GM12875 (cell line): ENCODE results near the gene ELF2.
"Not testable (repeated sequence)": the region's sequence is repeated elsewhere in the genome, so short reads cannot be mapped to it uniquely, and the experiment has no call there.

Source experiments
- H3K4me3 ChIP-seq: one replicate; pipeline ENCODE4 v1.5.1; 2011; ENCODE audit warnings: low read depth, low read length, control low read depth
- CTCF ChIP-seq: IDR thresholded peaks from 2 replicates; pipeline ENCODE4 v1.5.1; 2011; ENCODE audit warnings: low read depth, mild to moderate bottlenecking, control low read depth, inconsistent platforms, low read length, moderate library complexity, borderline replicate concordance; ENCODE audit not compliant: insufficient read depth

The ELF2 gene

GRCh38 chr4:139200506-139200905 is 23.5 kb upstream of the ELF2 start:
- no peak overlapping the region for H3K4me3 ChIP-seq
- no peak for TF ChIP-seq CTCF

GRCh38 chr4:139200102-139200501 is 23.1 kb upstream of the ELF2 start:
- H3K4me3 ChIP-seq, result no peak overlapping the region
- no peak for TF ChIP-seq CTCF

- not testable (repeated sequence) for H3K4me3 ChIP-seq
Observed at GRCh38 chr4:139197214-139197613, 20.2 kb upstream of the ELF2 start.

GRCh38 chr4:139196462-139196861 is 19.4 kb upstream of the ELF2 start:
- no peak overlapping the region for H3K4me3 ChIP-seq
- no peak for TF ChIP-seq CTCF

GRCh38 chr4:139191373-139191772 is 14.4 kb upstream of the ELF2 start:
- no peak overlapping the region for H3K4me3 ChIP-seq
- TF ChIP-seq CTCF, result no peak

GRCh38 chr4:139189972-139190371 is 13.0 kb upstream of the ELF2 start:
- no peak for TF ChIP-seq CTCF
- no peak overlapping the region for H3K4me3 ChIP-seq

- TF ChIP-seq CTCF, result no peak
- no peak overlapping the region for H3K4me3 ChIP-seq
Observed at GRCh38 chr4:139189417-139189749, 12.4 kb upstream of the ELF2 start.
